A549 (cell line): ENCODE results near the gene EXOC7. TPM values are rescaled to one million over a fixed set of nuclear protein-coding genes. Genes with fewer than 3 reads are reported as not detected.

Experiments
- ATAC-seq, 2 experiments: fragments of 200-7000 bp in 1 of 2; fragments of >200 bp in 1 of 2; cut with Nextera tagmentation in 1 of 2; cut with Tn5 transposase in 1 of 2; 3 replicates each; pipeline versions ENCODE4 v1.8.0 to v1.9.1; 2018 to 2020; ENCODE audit warnings: mild to moderate bottlenecking in 1 of 2, moderate library complexity in 1 of 2
- CTCF ChIA-PET: fragments of 300-600 bp; sonication (Branson Sonifier 250); formaldehyde crosslinking; extraction: SDS; loops from one replicate; lab custom pipeline; 2021; ENCODE audit warnings: antibody characterized with exemption, inconsistent platforms; lab: Yijun Ruan, JAX
- POLR2A ChIA-PET: fragments of 350-600 bp; formaldehyde crosslinking; extraction: SDS; loops from one replicate; lab custom pipeline; 2021; ENCODE audit warnings: antibody characterized with exemption, inconsistent platforms; lab: Yijun Ruan, JAX
- DNase-seq, 2 experiments: peaks; one replicate each; pipeline versions ENCODE4 v3.0.0 to v3.0.0-alpha.2; 2011 to 2016; ENCODE audit warnings: low read depth in 1 of 2, low spot score in 1 of 2
- FAIRE-seq: peaks from 2 replicates; lab custom pipeline; 2011; peaks lifted over from hg19 to GRCh38; lab: Jason Lieb, UNC
- H3K27ac ChIP-seq, 2 experiments: fragments of >200 bp; sonication (Bioruptor Twin); formaldehyde crosslinking; 3 replicates each; pipeline ENCODE4 v1.5.1; 2016 to 2017
- H3K4me1 ChIP-seq: fragments of >200 bp; sonication (Bioruptor Twin); formaldehyde crosslinking; 3 replicates; pipeline ENCODE4 v1.6.1; 2016
- H3K4me2 ChIP-seq: fragments of >200 bp; sonication (Bioruptor Twin); formaldehyde crosslinking; 3 replicates; pipeline ENCODE4 v1.6.1; 2016
- H3K4me3 ChIP-seq: fragments of >200 bp; sonication (Bioruptor Twin); formaldehyde crosslinking; 3 replicates; pipeline ENCODE4 v1.5.1; 2016
- H3K9me3 ChIP-seq: fragments of >200 bp; sonication (Bioruptor Twin); formaldehyde crosslinking; 3 replicates; pipeline ENCODE4 v1.6.1; 2016
- BCL3 ChIP-seq: fragments of >200 bp; sonication (Bioruptor Twin); formaldehyde crosslinking; IDR thresholded peaks from 3 replicates; pipeline ENCODE4 v1.6.1; 2016
- CBX2 ChIP-seq: fragments of 200-600 bp; sonication (generic); IDR thresholded peaks from 2 replicates; pipeline ENCODE4 v1.6.1; 2016; ENCODE audit warnings: low read depth, mild to moderate bottlenecking, borderline replicate concordance
- CBX8 ChIP-seq: fragments of 200-600 bp; sonication (generic); IDR thresholded peaks from 2 replicates; pipeline ENCODE4 v1.6.1; 2016
- CEBPB ChIP-seq, 2 experiments: fragments of >200 bp in 1 of 2; sonication (Bioruptor Twin) in 1 of 2; formaldehyde crosslinking in 1 of 2; IDR thresholded peaks; 2 replicates each; pipeline ENCODE4 v1.6.1; 2012 to 2016
- CHD2 ChIP-seq: fragments of 150-350 bp; IDR thresholded peaks from 2 replicates; pipeline ENCODE4 v1.6.1; 2014; ENCODE audit warnings: low read length; ENCODE audit not compliant: partially characterized antibody
- CHD4 ChIP-seq: fragments of 200-600 bp; sonication (generic); IDR thresholded peaks from 2 replicates; pipeline ENCODE4 v1.6.1; 2016; ENCODE audit warnings: antibody characterized with exemption, mild to moderate bottlenecking, borderline replicate concordance
- E2F6 ChIP-seq: IDR thresholded peaks from 2 replicates; pipeline ENCODE4 v1.6.1; 2012; ENCODE audit warnings: low read depth, borderline replicate concordance
- EHF ChIP-seq: fragments of 250-450 bp; sonication (Bioruptor Pico); IDR thresholded peaks from 2 replicates; pipeline ENCODE4 v1.5.0; 2020; ENCODE audit warnings: mild to moderate bottlenecking
- ESRRA ChIP-seq: fragments of 150-350 bp; IDR thresholded peaks from 2 replicates; pipeline ENCODE4 v1.6.1; 2014; ENCODE audit warnings: mild to moderate bottlenecking, low read length, borderline replicate concordance
- FOXS1 ChIP-seq: fragments of 250-450 bp; sonication (Bioruptor Pico); IDR thresholded peaks from 2 replicates; pipeline ENCODE4 v1.5.0; 2020; ENCODE audit warnings: mild to moderate bottlenecking, moderate library complexity
- GATA3 ChIP-seq: IDR thresholded peaks from 2 replicates; pipeline ENCODE4 v1.6.1; 2012; ENCODE audit warnings: borderline replicate concordance
- HEYL ChIP-seq: fragments of 250-450 bp; sonication (Bioruptor Pico); IDR thresholded peaks from 2 replicates; pipeline ENCODE4 v1.8.0; 2021; ENCODE audit warnings: mild to moderate bottlenecking, moderate library complexity
- HMGXB4 ChIP-seq: fragments of 250-450 bp; sonication (Bioruptor Pico); IDR thresholded peaks from 2 replicates; pipeline ENCODE4 v1.5.0; 2021; ENCODE audit warnings: mild to moderate bottlenecking, moderate library complexity, borderline replicate concordance
- HOXB13 ChIP-seq: fragments of 250-450 bp; sonication (Bioruptor Pico); IDR thresholded peaks from 2 replicates; pipeline ENCODE4 v1.5.0; 2020; ENCODE audit warnings: low read depth, mild to moderate bottlenecking, moderate library complexity
- JUN ChIP-seq, 2 experiments: fragments of >200 bp; sonication (Bioruptor Twin); formaldehyde crosslinking; IDR thresholded peaks; 2 replicates in 1 of 2; 3 replicates in 1 of 2; pipeline ENCODE4 v1.6.1; 2016 to 2017
- KDM1A ChIP-seq: fragments of 200-600 bp; sonication (generic); IDR thresholded peaks from 2 replicates; pipeline ENCODE4 v1.6.1; 2016; ENCODE audit warnings: low read depth, mild to moderate bottlenecking
- MYC ChIP-seq: IDR thresholded peaks from 2 replicates; pipeline ENCODE4 v1.6.1; 2012; ENCODE audit warnings: mild to moderate bottlenecking, inconsistent platforms, low read length, improper control_type of control experiment, borderline replicate concordance
- NR3C1 ChIP-seq: fragments of >200 bp; sonication (Bioruptor Twin); formaldehyde crosslinking; IDR thresholded peaks from 3 replicates; pipeline ENCODE4 v1.6.1; 2017
- PBX3 ChIP-seq: IDR thresholded peaks from 2 replicates; pipeline ENCODE4 v1.6.1; 2012
- PHF8 ChIP-seq: fragments of 200-600 bp; sonication (generic); IDR thresholded peaks from 2 replicates; pipeline ENCODE4 v1.6.1; 2016; ENCODE audit warnings: low read depth, mild to moderate bottlenecking, antibody characterized with exemption, moderate library complexity, borderline replicate concordance
- POLR2A ChIP-seq: IDR thresholded peaks from 2 replicates; pipeline ENCODE4 v1.6.1; 2012; ENCODE audit warnings: mild to moderate bottlenecking, low read length
- REST ChIP-seq: fragments of 200-600 bp; sonication (generic); IDR thresholded peaks from 2 replicates; pipeline ENCODE4 v1.6.1; 2016; ENCODE audit warnings: antibody characterized with exemption, mild to moderate bottlenecking, moderate library complexity
- RFX5 ChIP-seq: fragments of 450-650 bp; IDR thresholded peaks from 2 replicates; pipeline ENCODE4 v1.7.1; 2014; ENCODE audit warnings: antibody characterized with exemption, mild to moderate bottlenecking, moderate library complexity
- SMC3 ChIP-seq: fragments of >200 bp; sonication (Bioruptor Twin); formaldehyde crosslinking; IDR thresholded peaks from 3 replicates; pipeline ENCODE4 v1.6.1; 2018; ENCODE audit warnings: inconsistent platforms
- SREBF2 ChIP-seq: fragments of 450-650 bp; IDR thresholded peaks from 2 replicates; pipeline ENCODE4 v1.6.1; 2014; ENCODE audit warnings: mild to moderate bottlenecking, moderate library complexity
- TFCP2L1 ChIP-seq: fragments of 250-450 bp; sonication (Bioruptor Pico); IDR thresholded peaks from 2 replicates; pipeline ENCODE4 v1.5.0; 2021; ENCODE audit warnings: mild to moderate bottlenecking
- ZC3H11A ChIP-seq: fragments of 450-650 bp; IDR thresholded peaks from 2 replicates; pipeline ENCODE4 v1.6.1; 2014; ENCODE audit warnings: antibody characterized with exemption, mild to moderate bottlenecking
- ZFP36 ChIP-seq: fragments of 450-650 bp; IDR thresholded peaks from 2 replicates; pipeline ENCODE4 v1.6.1; 2014; ENCODE audit warnings: borderline replicate concordance; ENCODE audit not compliant: partially characterized antibody
- ZNF302 ChIP-seq: fragments of 250-450 bp; sonication (Bioruptor Pico); IDR thresholded peaks from 2 replicates; pipeline ENCODE4 v1.9.0; 2021; ENCODE audit warnings: inconsistent platforms, mild to moderate bottlenecking, moderate library complexity
- ZSCAN20 ChIP-seq: fragments of 250-450 bp; sonication (Bioruptor Pico); IDR thresholded peaks from 2 replicates; pipeline ENCODE4 v1.8.0; 2022; ENCODE audit warnings: mild to moderate bottlenecking, moderate library complexity
- WGBS: methylation state at CpG from one replicate; pipeline ENCODE4 v1.1.6; 2017; ENCODE audit errors: missing lambda C conversion rate; 5-methylcytosine and 5-hydroxymethylcytosine counted together
- polyA minus RNA-seq: library from RNA; depleted of rRNA, polyadenylated mRNA; stranded (reverse); fragments of >200 nt; gene quantifications from 2 replicates; pipeline ENCODE4 v1.2.3, GENCODE V29; 2011; rRNA and poly(A)+ RNA removed
- polyA plus RNA-seq, 4 experiments: library from polyadenylated mRNA; depleted of rRNA in 3 of 4; stranded (reverse); fragments of >200 nt; fragmentation: RNase III in 1 of 4; extraction: RNeasy Plus Mini Kit Qiagen cat#74134 plus additional on column Dnase treatment in 1 of 4; gene quantifications; 2 replicates in 3 of 4; 3 replicates in 1 of 4; pipeline ENCODE4 v1.2.3, GENCODE V29; 2011 to 2017

The EXOC7 gene
- polyA plus RNA-seq (2011; rRNA removed) (64.5 and 76.4 TPM in 2 replicates), polyA plus RNA-seq (2017; fragmentation: RNase III; extraction: RNeasy Plus Mini Kit Qiagen cat#74134 plus additional on column Dnase treatment) (63.0 to 72.3 TPM (median 71.0 TPM) in 3 replicates), polyA minus RNA-seq (135 and 140 TPM in 2 replicates)
- 50.7 and 57.0 TPM in 2 replicates for polyA plus RNA-seq (2012; cell fraction: cytosol; rRNA removed)
- polyA plus RNA-seq (2012; cell fraction: nucleus; rRNA removed), result 127 and 139 TPM in 2 replicates

GRCh38 chr17:76103274-76104139, at the start of gene EXOC7:
Gene EXOC7 (minus strand): TSS chr17:76103787. CDS start chr17:76103692, 95 bp downstream.
- peak within 1 kb of the TSS; percentile 69 for H3K4me3 ChIP-seq
- ATAC-seq, result peak; percentile 93 to 96
- ChIA-PET CTCF (interaction anchor here (0.7 to 38.7 kb wide), 19 partner anchors 8 to 305 kb away, joined by 3 to 755 read pairs (median 5); partner anchors contain the start of gene ZACN), POLR2A (interaction anchor here (0.6 to 1.3 kb wide), 7 partner anchors 12 to 248 kb away, joined by 3 to 5 read pairs (median 4); partner anchors contain the start of genes MRPL38, SRP68, UBALD2 and WBP2)
- H3K4me1 ChIP-seq, result peaks cover 11% of the 10 kb centered on the region
- H3K9me3 ChIP-seq, result no peaks in the 10 kb centered on the region
- no peak for FAIRE-seq
- 6% methylated on average over 48 of the region's 55 CpGs for WGBS
- H3K27ac ChIP-seq, result peak within 1 kb of the TSS; percentile 84 to 87
- peak within 1 kb of the TSS; percentile 82 for H3K4me2 ChIP-seq
- peak; percentile 95 for DNase-seq
- TF ChIP-seq SMC3 (no peak), TFCP2L1 (0 out of 2 replicates have a peak, but pooled peaks have one; percentile 36), SREBF2 (no peak), CEBPB (IDR thresholded peaks at IDR 0.05) (no peak; a peak in 1 of 4 replicates), CHD2 (no peak), HOXB13 (peak; percentile 79), FOXS1 (CRISPR knock-in tag) (no peak), ZNF302 (CRISPR knock-in tag) (no peak), JUN (IDR thresholded peaks at IDR 0.05) (peak; percentile 67 to 87; a peak in 4 of 5 replicates), MYC (no peak), CHD4 (no peak), GATA3 (no peak), ZFP36 (peak; percentile 1), POLR2A (peak; percentile 85), REST (no peak), E2F6 (peak; percentile 88), ZC3H11A (no peak), HEYL (no peak), EHF (no peak), ZSCAN20 (CRISPR knock-in tag) (no peak), PBX3 (no peak; the same call in 1 of the 2 replicates), RFX5 (no peak), CBX2 (no peak), HMGXB4 (CRISPR knock-in tag) (no peak), BCL3 (peak; percentile 71; the same call in 2 of the 3 replicates), NR3C1 (no peak), KDM1A (no peak), CBX8 (no peak), PHF8 (peak; percentile 83), ESRRA (no peak)
